Stimulated activated CD4-positive, alpha-beta T cell treated with anti-CD3 and anti-CD28 coated beads, Interleukin-2, amount 100 ng/mL, for 48 hours (primary cell): Measurements from ENCODE around the gene FRAT2.
"Not testable (repeated sequence)": the region's sequence is repeated elsewhere in the genome, so short reads cannot be mapped to it uniquely, and the experiment has no call there.

Source experiments
- DNase-seq, 2 donors: peaks; one replicate each; pipeline ENCODE4 v3.0.0-alpha.2; 2020

FRAT2 gene

GRCh38 chr10:97290576-97291356 lies 43.8 kb downstream of the FRAT2 start:
- DNase-seq = not testable (repeated sequence)

- not testable (repeated sequence) for DNase-seq
These were observed 44.5 kb downstream of the FRAT2 start for GRCh38 chr10:97290076-97290475.
